GM12878 (cell line): Measurements from ENCODE around the gene GCFC2. TPM values are rescaled to one million over a fixed set of nuclear protein-coding genes. Genes with fewer than 3 reads are reported as not detected.
A peak's percentile ranks its signal among the peaks of the same experiment; 100 is the strongest.

Source experiments
- BACH1 ChIP-seq: fragments of 450-650 bp; IDR thresholded peaks from 2 replicates; pipeline ENCODE4 v1.6.1; 2017; ENCODE audit warnings: mild to moderate bottlenecking, borderline replicate concordance
- BHLHE40 ChIP-seq, 2 experiments: fragments of 450-650 bp in 1 of 2; IDR thresholded peaks; 2 replicates each; pipeline ENCODE4 v1.6.1; 2011 to 2017; ENCODE audit warnings: low read depth in 2 of 2, borderline replicate concordance in 1 of 2, improper control_type of control experiment in 1 of 2, low read length in 1 of 2, mild to moderate bottlenecking in 1 of 2
- CREB1 ChIP-seq: IDR thresholded peaks from 2 replicates; pipeline ENCODE4 v1.6.1; 2012; ENCODE audit warnings: low read depth, mild to moderate bottlenecking, inconsistent platforms
- CREM ChIP-seq: IDR thresholded peaks from 2 replicates; pipeline ENCODE4 v1.6.1; 2014; ENCODE audit warnings: antibody characterized with exemption, low read depth
- EED ChIP-seq: sonication (generic); IDR thresholded peaks from 2 replicates; pipeline ENCODE4 v1.6.1; 2016; ENCODE audit warnings: antibody characterized with exemption, low read depth
- EGR1 ChIP-seq, 2 experiments: IDR thresholded peaks; 1 replicate in 1 of 2; 2 replicates in 1 of 2; pipeline ENCODE4 v1.6.1; 2011 to 2012; ENCODE audit warnings: low read depth in 2 of 2, low read length in 2 of 2, borderline replicate concordance in 1 of 2, mild to moderate bottlenecking in 1 of 2, moderate library complexity in 1 of 2
- ETV6 ChIP-seq, 2 experiments: fragments of 450-650 bp in 1 of 2; IDR thresholded peaks in 1 of 2; conservative IDR thresholded peaks in 1 of 2; 2 replicates each; pipeline ENCODE4 v1.6.1; 2014; ENCODE audit warnings: antibody characterized with exemption in 1 of 2, borderline replicate concordance in 1 of 2, low read depth in 1 of 2, mild to moderate bottlenecking in 1 of 2, moderate library complexity in 1 of 2
- FOXK2 ChIP-seq: fragments of 450-650 bp; IDR thresholded peaks from 2 replicates; pipeline ENCODE4 v1.6.1; 2017; ENCODE audit warnings: mild to moderate bottlenecking, moderate library complexity
- HDAC2 ChIP-seq: fragments of 200-600 bp; sonication (generic); IDR thresholded peaks from 2 replicates; pipeline ENCODE4 v1.6.1; 2017
- JUND ChIP-seq: IDR thresholded peaks from 2 replicates; pipeline ENCODE4 v1.6.1; 2012; ENCODE audit warnings: low read depth, mild to moderate bottlenecking, low read length, improper control_type of control experiment, moderate library complexity
- NRF1 ChIP-seq: conservative IDR thresholded peaks from 2 replicates; pipeline ENCODE4 v1.6.1; 2011; ENCODE audit warnings: mild to moderate bottlenecking, low read depth, low read length, improper control_type of control experiment
- RBBP5 ChIP-seq: fragments of 200-600 bp; sonication (generic); conservative IDR thresholded peaks from 2 replicates; pipeline ENCODE4 v1.6.1; 2016
- RUNX3 ChIP-seq: IDR thresholded peaks from 2 replicates; pipeline ENCODE4 v1.6.1; 2012; ENCODE audit warnings: low read length, inconsistent platforms
- SMAD1 ChIP-seq: fragments of 450-650 bp; IDR thresholded peaks from 2 replicates; pipeline ENCODE4 v1.6.1; 2018; ENCODE audit warnings: mild to moderate bottlenecking, low read depth; ENCODE audit not compliant: partially characterized antibody
- SMC3 ChIP-seq: IDR thresholded peaks from 2 replicates; pipeline ENCODE4 v1.6.1; 2011; ENCODE audit warnings: low read length, improper control_type of control experiment, borderline replicate concordance
- ZSCAN29 ChIP-seq: fragments of 450-650 bp; IDR thresholded peaks from 2 replicates; pipeline ENCODE4 v1.6.1; 2017; ENCODE audit warnings: mild to moderate bottlenecking, moderate library complexity
- polyA plus RNA-seq, 11 experiments: library from polyadenylated mRNA; depleted of rRNA in 4 of 11; unstranded in 6 of 11; stranded (reverse) in 5 of 11; fragments of >200 nt; fragmentation: Nextera tagmentation in 4 of 11; fragmentation: Illumina TruSeq in 1 of 11; extraction: Ambion mirVana in 4 of 11; extraction: Trizol in 1 of 11; gene quantifications; 1 replicate in 1 of 11; 2 replicates in 10 of 11; pipeline versions ENCODE4 v1.2.1 to v1.2.3, GENCODE V29; 2011 to 2016; ENCODE audit warnings: inconsistent platforms in 2 of 11, missing spikeins in 2 of 11, low read depth in 1 of 11
- total RNA-seq, 4 experiments: library from RNA; depleted of rRNA in 3 of 4; stranded (reverse); fragments of >200 nt in 3 of 4; fragmentation: Illumina TruSeq in 1 of 4; extraction: Trizol in 1 of 4; gene quantifications; 2 replicates each; pipeline versions ENCODE4 v1.2.1 to v1.2.3, GENCODE V29; 2013 to 2021
- TF ChIP-seq, protein P1 (sequence below): fragments of 450-650 bp; conservative IDR thresholded peaks from 2 replicates; pipeline ENCODE4 v1.6.1; 2017; ENCODE audit warnings: mild to moderate bottlenecking, moderate library complexity
- TF ChIP-seq, protein P2 (sequence below): fragments of 450-650 bp; IDR thresholded peaks from 2 replicates; pipeline ENCODE4 v1.6.1; 2017; ENCODE audit warnings: mild to moderate bottlenecking, moderate library complexity
- TF ChIP-seq, protein P3 (sequence below): fragments of 450-650 bp; IDR thresholded peaks from 2 replicates; pipeline ENCODE4 v1.6.1; 2017; ENCODE audit warnings: low read depth, mild to moderate bottlenecking, moderate library complexity
- TF ChIP-seq, protein P4 (sequence below), 3 experiments: IDR thresholded peaks in 2 of 3; conservative IDR thresholded peaks in 1 of 3; 2 replicates each; pipeline ENCODE4 v1.5.1; 2011; ENCODE audit warnings: low read depth in 3 of 3, low read length in 3 of 3, mild to moderate bottlenecking in 3 of 3, control low read depth in 2 of 3, moderate library complexity in 2 of 3, inconsistent platforms in 1 of 3, mixed read lengths in 1 of 3; ENCODE audit not compliant: control insufficient read depth in 2 of 3, insufficient read depth in 1 of 3; ENCODE audit errors: extremely low read depth in 1 of 3

Gene GCFC2
- total and polyA plus RNA-seq, 10 of the 15 experiments (the other 5 are each of a cell fraction or from before 2014, with no cell fraction given), result 15.5 to 36.5 (median 27.4) TPM

DNA sequence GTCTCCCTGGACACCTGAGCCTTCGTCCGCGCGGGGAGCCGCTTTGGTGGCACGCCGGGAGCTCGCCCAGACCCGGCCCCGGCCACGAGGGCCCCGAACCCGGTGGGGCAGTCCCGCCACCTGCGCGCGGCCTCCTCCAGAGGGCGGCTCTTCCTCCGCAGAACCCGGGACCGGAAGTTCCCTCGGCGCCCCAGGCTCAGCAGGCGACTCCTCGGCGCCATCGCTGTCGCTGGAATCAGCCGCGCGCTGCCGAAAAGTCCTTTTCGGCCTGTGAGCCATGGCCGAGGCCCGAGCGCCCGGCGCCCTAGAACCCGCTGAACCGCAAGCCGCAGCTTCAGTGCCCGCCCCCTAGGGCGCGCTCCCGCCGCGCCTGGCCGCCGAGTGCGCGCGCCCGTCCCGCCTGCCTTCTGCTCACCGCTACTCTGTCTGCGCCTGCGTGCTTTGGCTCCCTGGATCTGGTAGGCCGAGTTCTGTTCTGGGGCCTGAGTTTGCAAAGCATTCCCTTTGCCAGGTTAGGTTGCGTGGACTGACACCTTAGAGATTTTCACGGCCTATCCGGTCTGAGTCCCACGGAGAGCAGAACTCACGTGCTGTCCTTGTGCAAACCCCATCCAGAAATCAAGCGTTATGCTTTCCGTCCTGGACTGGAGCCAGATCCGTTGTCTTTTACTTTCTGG is at the start of gene GCFC2 (continued):
- TF ChIP-seq, protein P1, sequence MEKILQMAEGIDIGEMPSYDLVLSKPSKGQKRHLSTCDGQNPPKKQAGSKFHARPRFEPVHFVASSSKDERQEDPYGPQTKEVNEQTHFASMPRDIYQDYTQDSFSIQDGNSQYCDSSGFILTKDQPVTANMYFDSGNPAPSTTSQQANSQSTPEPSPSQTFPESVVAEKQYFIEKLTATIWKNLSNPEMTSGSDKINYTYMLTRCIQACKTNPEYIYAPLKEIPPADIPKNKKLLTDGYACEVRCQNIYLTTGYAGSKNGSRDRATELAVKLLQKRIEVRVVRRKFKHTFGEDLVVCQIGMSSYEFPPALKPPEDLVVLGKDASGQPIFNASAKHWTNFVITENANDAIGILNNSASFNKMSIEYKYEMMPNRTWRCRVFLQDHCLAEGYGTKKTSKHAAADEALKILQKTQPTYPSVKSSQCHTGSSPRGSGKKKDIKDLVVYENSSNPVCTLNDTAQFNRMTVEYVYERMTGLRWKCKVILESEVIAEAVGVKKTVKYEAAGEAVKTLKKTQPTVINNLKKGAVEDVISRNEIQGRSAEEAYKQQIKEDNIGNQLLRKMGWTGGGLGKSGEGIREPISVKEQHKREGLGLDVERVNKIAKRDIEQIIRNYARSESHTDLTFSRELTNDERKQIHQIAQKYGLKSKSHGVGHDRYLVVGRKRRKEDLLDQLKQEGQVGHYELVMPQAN, result peak; percentile 80
- TF ChIP-seq SMC3 (no peak), EED (peak; percentile 63; the same call in 1 of the 2 replicates), EGR1 (IDR thresholded peaks at IDR 0.05; ENCODE audit: borderline replicate concordance in 1 of 2, low read depth in 2 of 2, low read length in 2 of 2) (peak in 1 of 2 experiments; percentile 10; a peak in 1 of 3 replicates), JUND (no peak), BACH1 (peak; percentile 85), RUNX3 (peak; percentile 90), BHLHE40 (IDR thresholded peaks at IDR 0.05; ENCODE audit: borderline replicate concordance in 1 of 2, low read depth in 2 of 2, low read length in 1 of 2) (peak; percentile 50 to 77; a peak in 3 of 4 replicates), SMAD1 (no peak), HDAC2 (no peak), CREM (peak; percentile 7; the same call in 1 of the 2 replicates), NRF1 (no peak), ETV6 (conservative IDR thresholded peaks at IDR 0.05 in 1 of 2, IDR thresholded peaks at IDR 0.05 in 1 of 2; ENCODE audit: borderline replicate concordance in 1 of 2, low read depth in 1 of 2) (no peak), RBBP5 (0 out of 2 replicates have a peak, but pooled peaks have one; percentile 79), CREB1 (peak; percentile 16; the same call in 1 of the 2 replicates), FOXK2 (no peak), ZSCAN29 (peak; percentile 10; the same call in 1 of the 2 replicates)
- TF ChIP-seq, protein P2, sequence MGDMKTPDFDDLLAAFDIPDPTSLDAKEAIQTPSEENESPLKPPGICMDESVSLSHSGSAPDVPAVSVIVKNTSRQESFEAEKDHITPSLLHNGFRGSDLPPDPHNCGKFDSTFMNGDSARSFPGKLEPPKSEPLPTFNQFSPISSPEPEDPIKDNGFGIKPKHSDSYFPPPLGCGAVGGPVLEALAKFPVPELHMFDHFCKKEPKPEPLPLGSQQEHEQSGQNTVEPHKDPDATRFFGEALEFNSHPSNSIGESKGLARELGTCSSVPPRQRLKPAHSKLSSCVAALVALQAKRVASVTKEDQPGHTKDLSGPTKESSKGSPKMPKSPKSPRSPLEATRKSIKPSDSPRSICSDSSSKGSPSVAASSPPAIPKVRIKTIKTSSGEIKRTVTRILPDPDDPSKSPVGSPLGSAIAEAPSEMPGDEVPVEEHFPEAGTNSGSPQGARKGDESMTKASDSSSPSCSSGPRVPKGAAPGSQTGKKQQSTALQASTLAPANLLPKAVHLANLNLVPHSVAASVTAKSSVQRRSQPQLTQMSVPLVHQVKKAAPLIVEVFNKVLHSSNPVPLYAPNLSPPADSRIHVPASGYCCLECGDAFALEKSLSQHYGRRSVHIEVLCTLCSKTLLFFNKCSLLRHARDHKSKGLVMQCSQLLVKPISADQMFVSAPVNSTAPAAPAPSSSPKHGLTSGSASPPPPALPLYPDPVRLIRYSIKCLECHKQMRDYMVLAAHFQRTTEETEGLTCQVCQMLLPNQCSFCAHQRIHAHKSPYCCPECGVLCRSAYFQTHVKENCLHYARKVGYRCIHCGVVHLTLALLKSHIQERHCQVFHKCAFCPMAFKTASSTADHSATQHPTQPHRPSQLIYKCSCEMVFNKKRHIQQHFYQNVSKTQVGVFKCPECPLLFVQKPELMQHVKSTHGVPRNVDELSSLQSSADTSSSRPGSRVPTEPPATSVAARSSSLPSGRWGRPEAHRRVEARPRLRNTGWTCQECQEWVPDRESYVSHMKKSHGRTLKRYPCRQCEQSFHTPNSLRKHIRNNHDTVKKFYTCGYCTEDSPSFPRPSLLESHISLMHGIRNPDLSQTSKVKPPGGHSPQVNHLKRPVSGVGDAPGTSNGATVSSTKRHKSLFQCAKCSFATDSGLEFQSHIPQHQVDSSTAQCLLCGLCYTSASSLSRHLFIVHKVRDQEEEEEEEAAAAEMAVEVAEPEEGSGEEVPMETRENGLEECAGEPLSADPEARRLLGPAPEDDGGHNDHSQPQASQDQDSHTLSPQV, result 0 out of 2 replicates have a peak, but pooled peaks have one; percentile 26
- TF ChIP-seq, protein P3, sequence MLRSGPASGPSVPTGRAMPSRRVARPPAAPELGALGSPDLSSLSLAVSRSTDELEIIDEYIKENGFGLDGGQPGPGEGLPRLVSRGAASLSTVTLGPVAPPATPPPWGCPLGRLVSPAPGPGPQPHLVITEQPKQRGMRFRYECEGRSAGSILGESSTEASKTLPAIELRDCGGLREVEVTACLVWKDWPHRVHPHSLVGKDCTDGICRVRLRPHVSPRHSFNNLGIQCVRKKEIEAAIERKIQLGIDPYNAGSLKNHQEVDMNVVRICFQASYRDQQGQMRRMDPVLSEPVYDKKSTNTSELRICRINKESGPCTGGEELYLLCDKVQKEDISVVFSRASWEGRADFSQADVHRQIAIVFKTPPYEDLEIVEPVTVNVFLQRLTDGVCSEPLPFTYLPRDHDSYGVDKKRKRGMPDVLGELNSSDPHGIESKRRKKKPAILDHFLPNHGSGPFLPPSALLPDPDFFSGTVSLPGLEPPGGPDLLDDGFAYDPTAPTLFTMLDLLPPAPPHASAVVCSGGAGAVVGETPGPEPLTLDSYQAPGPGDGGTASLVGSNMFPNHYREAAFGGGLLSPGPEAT, result 0 out of 2 replicates have a peak, but pooled peaks have one; percentile 11
- TF ChIP-seq, protein P4, sequence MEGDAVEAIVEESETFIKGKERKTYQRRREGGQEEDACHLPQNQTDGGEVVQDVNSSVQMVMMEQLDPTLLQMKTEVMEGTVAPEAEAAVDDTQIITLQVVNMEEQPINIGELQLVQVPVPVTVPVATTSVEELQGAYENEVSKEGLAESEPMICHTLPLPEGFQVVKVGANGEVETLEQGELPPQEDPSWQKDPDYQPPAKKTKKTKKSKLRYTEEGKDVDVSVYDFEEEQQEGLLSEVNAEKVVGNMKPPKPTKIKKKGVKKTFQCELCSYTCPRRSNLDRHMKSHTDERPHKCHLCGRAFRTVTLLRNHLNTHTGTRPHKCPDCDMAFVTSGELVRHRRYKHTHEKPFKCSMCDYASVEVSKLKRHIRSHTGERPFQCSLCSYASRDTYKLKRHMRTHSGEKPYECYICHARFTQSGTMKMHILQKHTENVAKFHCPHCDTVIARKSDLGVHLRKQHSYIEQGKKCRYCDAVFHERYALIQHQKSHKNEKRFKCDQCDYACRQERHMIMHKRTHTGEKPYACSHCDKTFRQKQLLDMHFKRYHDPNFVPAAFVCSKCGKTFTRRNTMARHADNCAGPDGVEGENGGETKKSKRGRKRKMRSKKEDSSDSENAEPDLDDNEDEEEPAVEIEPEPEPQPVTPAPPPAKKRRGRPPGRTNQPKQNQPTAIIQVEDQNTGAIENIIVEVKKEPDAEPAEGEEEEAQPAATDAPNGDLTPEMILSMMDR (IDR thresholded peaks at IDR 0.05 in 2 of 3, conservative IDR thresholded peaks at IDR 0.05 in 1 of 3; ENCODE audit: control insufficient read depth in 2 of 3, extremely low read depth in 1 of 3, insufficient read depth in 1 of 3, low read depth in 3 of 3, low read length in 3 of 3), result peak; percentile 42 to 59 (median 47); a peak in 5 of 6 replicates
